Testis (tissue), 3 donors: ENCODE measurements around the gene MRPS26. TPM values are rescaled to one million over a fixed set of nuclear protein-coding genes. Genes with fewer than 3 reads are reported as not detected.
"Not testable (repeated sequence)": the region's sequence is repeated elsewhere in the genome, so short reads cannot be mapped to it uniquely, and the experiment has no call there.

ENCODE experiments used
- DNase-seq: peaks from one replicate; pipeline ENCODE4 v3.0.0-alpha.2; 2019
- H3K27ac ChIP-seq, 2 donors: fragments of 200-600 bp; sonication (generic); one replicate each; pipeline ENCODE4 v1.5.1; 2019
- H3K27me3 ChIP-seq: fragments of 200-600 bp; sonication (generic); one replicate; pipeline ENCODE4 v1.5.1; 2019
- H3K36me3 ChIP-seq: fragments of 200-600 bp; sonication (generic); one replicate; pipeline ENCODE4 v1.5.1; 2017; ENCODE audit warnings: low read depth; ENCODE audit errors: missing control alignments
- H3K4me1 ChIP-seq: fragments of 200-600 bp; sonication (generic); one replicate; pipeline ENCODE4 v1.5.1; 2019
- H3K4me3 ChIP-seq, 2 donors: fragments of 200-600 bp; sonication (generic); one replicate each; pipeline ENCODE4 v1.5.1; 2017 to 2019
- H3K9me3 ChIP-seq: fragments of 200-600 bp; sonication (generic); one replicate; pipeline ENCODE4 v1.5.1; 2017
- POLR2A ChIP-seq: fragments of 450-650 bp; IDR thresholded peaks from one replicate; pipeline ENCODE4 v1.6.1; 2017; ENCODE audit warnings: antibody characterized with exemption, mild to moderate bottlenecking, moderate library complexity
- WGBS, 2 donors: methylation state at CpG; one replicate each; pipeline ENCODE4 v1.1.5; 2018; 5-methylcytosine and 5-hydroxymethylcytosine counted together
- intact Hi-C: fragments of 100-400 bp; cut with DNase I; formaldehyde crosslinking; loops from one replicate; pipeline ENCODE4 v1.15.1; 2023; ENCODE audit warnings: low total_unique reads
- polyA plus RNA-seq: library from polyadenylated mRNA; stranded (reverse); fragments of 350-450 nt; fragmentation: Illumina TruSeq; extraction: RNeasy Lipid Tissue Mini Kit (QIAGEN cat#74804); gene quantifications from one replicate; pipeline ENCODE4 v1.2.3, GENCODE V29; 2014; ENCODE audit warnings: low read depth, low replicate concordance; ENCODE audit not compliant: insufficient read depth
- total RNA-seq, 2 donors: library from RNA; depleted of rRNA; stranded (reverse); fragments of >200 nt; gene quantifications; one replicate each; pipeline ENCODE4 v1.2.3, GENCODE V29; 2016
- TF ChIP-seq, protein P1 (sequence below), 3 experiments: fragments of 450-650 bp in 2 of 3; fragments of 200-600 bp in 1 of 3; sonication (generic) in 1 of 3; IDR thresholded peaks; one replicate each; pipeline ENCODE4 v1.5.1; 2016 to 2019; ENCODE audit warnings: antibody characterized with exemption in 3 of 3, mild to moderate bottlenecking in 2 of 3, moderate library complexity in 1 of 3

The MRPS26 gene
- total and polyA plus RNA-seq, 3 donors from 2014 or later, result 28.3 to 55.9 (median 37.4) TPM

DNA sequence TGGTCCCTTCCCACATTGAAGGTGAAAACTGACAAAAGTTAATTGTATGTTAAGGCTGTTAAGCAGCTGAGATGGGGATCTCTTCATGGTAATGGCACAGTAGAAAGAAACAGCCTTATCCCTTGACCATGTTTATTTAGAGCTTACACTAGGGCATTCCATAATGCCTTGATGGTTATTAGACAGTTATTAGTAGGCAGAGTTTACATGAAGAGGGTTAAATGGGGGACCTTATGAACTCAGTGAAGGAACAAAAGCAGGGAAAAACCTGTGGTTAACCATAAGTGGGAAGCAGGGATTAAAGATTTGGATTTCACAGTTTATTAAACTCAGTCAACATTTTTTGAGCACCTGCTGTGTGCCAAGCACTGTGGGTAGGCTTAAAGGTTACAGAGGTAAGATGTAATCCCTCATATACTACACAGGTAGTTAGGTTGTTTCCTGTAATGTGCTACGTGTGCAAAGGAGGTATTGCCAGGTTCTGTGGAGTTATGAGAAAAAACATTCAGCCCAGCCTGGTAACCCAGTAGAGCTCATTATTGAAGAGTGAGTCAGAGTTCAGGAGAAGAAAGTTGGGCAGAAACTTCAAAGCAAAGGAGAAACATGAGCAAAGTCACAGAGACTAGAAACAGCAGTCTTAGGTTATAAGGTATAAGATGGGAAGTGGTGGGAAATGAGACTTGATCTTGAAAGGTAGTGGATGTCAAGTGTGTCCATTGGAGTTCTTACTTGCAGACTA is 34.7 kb upstream of the MRPS26 start:
- H3K36me3 ChIP-seq, result no peaks in the 10 kb centered on the region
- TF ChIP-seq, protein P1, sequence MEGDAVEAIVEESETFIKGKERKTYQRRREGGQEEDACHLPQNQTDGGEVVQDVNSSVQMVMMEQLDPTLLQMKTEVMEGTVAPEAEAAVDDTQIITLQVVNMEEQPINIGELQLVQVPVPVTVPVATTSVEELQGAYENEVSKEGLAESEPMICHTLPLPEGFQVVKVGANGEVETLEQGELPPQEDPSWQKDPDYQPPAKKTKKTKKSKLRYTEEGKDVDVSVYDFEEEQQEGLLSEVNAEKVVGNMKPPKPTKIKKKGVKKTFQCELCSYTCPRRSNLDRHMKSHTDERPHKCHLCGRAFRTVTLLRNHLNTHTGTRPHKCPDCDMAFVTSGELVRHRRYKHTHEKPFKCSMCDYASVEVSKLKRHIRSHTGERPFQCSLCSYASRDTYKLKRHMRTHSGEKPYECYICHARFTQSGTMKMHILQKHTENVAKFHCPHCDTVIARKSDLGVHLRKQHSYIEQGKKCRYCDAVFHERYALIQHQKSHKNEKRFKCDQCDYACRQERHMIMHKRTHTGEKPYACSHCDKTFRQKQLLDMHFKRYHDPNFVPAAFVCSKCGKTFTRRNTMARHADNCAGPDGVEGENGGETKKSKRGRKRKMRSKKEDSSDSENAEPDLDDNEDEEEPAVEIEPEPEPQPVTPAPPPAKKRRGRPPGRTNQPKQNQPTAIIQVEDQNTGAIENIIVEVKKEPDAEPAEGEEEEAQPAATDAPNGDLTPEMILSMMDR (IDR thresholded peaks at IDR 0.05), result no peak
- no peak for TF ChIP-seq POLR2A
- no peaks in the 10 kb centered on the region for H3K27me3 ChIP-seq
- no peak for DNase-seq
- intact Hi-C loops, result no loop called here
- H3K4me1 ChIP-seq, result no peaks in the 10 kb centered on the region
- 86 to 96% methylated on average over 1 of the region's 1 CpG for WGBS, 2 donors
- no peak overlapping the region for H3K4me3 ChIP-seq
- H3K27ac ChIP-seq, result no peak overlapping the region
- no peaks in the 10 kb centered on the region for H3K9me3 ChIP-seq

DNA sequence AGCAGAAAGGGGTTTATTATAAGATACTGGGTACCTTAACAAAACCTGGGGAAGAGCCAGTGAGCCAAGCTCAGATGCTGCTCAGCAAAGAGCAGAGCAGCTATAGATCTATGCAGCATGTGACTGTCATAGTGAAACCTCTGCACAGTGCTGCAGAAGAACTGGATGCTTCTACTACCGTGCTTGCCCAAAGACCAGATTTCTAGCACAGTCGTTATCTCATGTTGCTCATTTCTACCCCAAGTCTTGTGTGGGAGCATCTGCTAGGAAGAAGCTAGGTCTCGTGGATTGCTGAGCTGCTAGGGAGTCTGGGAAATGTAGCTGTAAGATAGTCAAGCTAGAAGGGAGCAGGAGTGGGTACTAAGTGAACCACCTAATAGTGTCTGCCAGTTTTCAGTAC is 34.1 kb upstream of the MRPS26 start:
- Histone ChIP-seq H3K4me3 (no peak overlapping the region), H3K4me1 (no peaks in the 10 kb centered on the region), H3K9me3 (no peaks in the 10 kb centered on the region), H3K27me3 (no peaks in the 10 kb centered on the region), H3K36me3 (no peaks in the 10 kb centered on the region), H3K27ac (no peak overlapping the region)
- WGBS, 2 donors, result 68 to 78% methylated on average over 3 of the region's 3 CpGs
- TF ChIP-seq, protein P1 (IDR thresholded peaks at IDR 0.05), result no peak
- TF ChIP-seq POLR2A, result no peak
- intact Hi-C loops, result no loop called here
- peak; percentile 28 for DNase-seq

- Histone ChIP-seq H3K9me3 (no peaks in the 10 kb centered on the region), H3K4me1 (no peaks in the 10 kb centered on the region), H3K4me3 (no peak overlapping the region), H3K27ac (no peak overlapping the region), H3K36me3 (no peaks in the 10 kb centered on the region), H3K27me3 (no peaks in the 10 kb centered on the region)
- TF ChIP-seq POLR2A, result no peak
- TF ChIP-seq, protein P1 (IDR thresholded peaks at IDR 0.05), result no peak
- WGBS, 2 donors, result 96 to 99% methylated on average over 5 of the region's 5 CpGs
- no peak for DNase-seq
- intact Hi-C loops, result no loop called here
Observed at GRCh38 chr20:3013771-3014170, 32.1 kb upstream of the MRPS26 start.

DNA sequence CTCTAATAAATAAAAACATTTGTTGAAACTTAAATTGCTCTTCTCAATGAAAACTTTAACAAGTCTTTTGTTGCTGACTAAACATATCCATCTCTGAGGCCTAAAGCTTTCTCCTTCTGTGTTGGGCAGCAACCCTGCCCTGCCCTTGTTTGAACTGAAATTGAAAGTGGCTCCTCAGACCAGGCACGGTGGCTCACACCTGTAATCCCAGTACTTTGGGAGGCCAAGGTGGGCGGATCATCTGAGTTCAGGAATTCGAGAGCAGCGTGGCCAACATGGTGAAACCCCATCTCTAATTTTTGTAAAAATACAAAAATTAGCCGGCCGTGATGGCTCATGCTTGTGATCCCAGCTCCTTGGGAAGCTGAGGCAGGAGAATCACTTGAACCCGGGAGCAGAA is 31.7 kb upstream of the MRPS26 start:
- H3K4me3 ChIP-seq, result no peak overlapping the region
- no peak overlapping the region for H3K27ac ChIP-seq
- no peaks in the 10 kb centered on the region for H3K4me1 ChIP-seq
- no peaks in the 10 kb centered on the region for H3K36me3 ChIP-seq
- H3K9me3 ChIP-seq, result no peaks in the 10 kb centered on the region
- no peak for DNase-seq
- 95 to 96% methylated on average over 7 of the region's 7 CpGs for WGBS, 2 donors
- no peaks in the 10 kb centered on the region for H3K27me3 ChIP-seq
- intact Hi-C loops, result no loop called here
- TF ChIP-seq, protein P1 (IDR thresholded peaks at IDR 0.05), result no peak
- TF ChIP-seq POLR2A, result no peak

- Histone ChIP-seq H3K36me3 (no peaks in the 10 kb centered on the region), H3K27ac (no peak overlapping the region)
- no peak for DNase-seq
Observed at GRCh38 chr20:3014662-3015061, 31.2 kb upstream of the MRPS26 start.

GRCh38 chr20:3015302-3015701 is 30.6 kb upstream of the MRPS26 start:
- H3K4me1 ChIP-seq, DNase-seq, H3K27ac ChIP-seq, intact Hi-C loops, H3K27me3 ChIP-seq, H3K9me3 ChIP-seq, H3K36me3 ChIP-seq, H3K4me3 ChIP-seq: not testable (repeated sequence)
- 94 to 98% methylated on average over 5 of the region's 5 CpGs for WGBS, 2 donors

More at GRCh38 chr20:3014662-3015061, 31.2 kb upstream of the MRPS26 start:
- intact Hi-C loops, result no loop called here
- no peak for TF ChIP-seq POLR2A
- TF ChIP-seq, protein P1 (IDR thresholded peaks at IDR 0.05), result no peak
- H3K4me3 ChIP-seq, result no peak overlapping the region
- 89 to 95% methylated on average over 3 of the region's 3 CpGs for WGBS, 2 donors
- no peaks in the 10 kb centered on the region for H3K27me3 ChIP-seq
- H3K9me3 ChIP-seq, result no peaks in the 10 kb centered on the region
- H3K4me1 ChIP-seq, result no peaks in the 10 kb centered on the region
